ENCODE data around the gene DESI2.
"Not testable (repeated sequence)": the region's sequence is repeated elsewhere in the genome, so short reads cannot be mapped to it uniquely, and the experiment has no call there.

Gene DESI2

GRCh38 chr1:244739140-244739539, 86.2 kb downstream of the DESI2 start:
- H3K27ac ChIP-seq (ENCODE audit: extremely low read depth, low read depth, low read length); POLR2A ChIA-PET; H3K9me3 ChIP-seq (ENCODE audit: control insufficient read depth, insufficient read depth, low read depth, low read length); H3K4me1 ChIP-seq (ENCODE audit: control insufficient read depth, insufficient read depth, low read length); H3K36me3 ChIP-seq (ENCODE audit: control insufficient read depth in 2 of 2, insufficient read depth in 1 of 2, low read length in 2 of 2); H3K4me3 ChIP-seq (ENCODE audit: low read depth, low read length): not testable (repeated sequence)
- CTCF ChIA-PET: interaction anchor here (0.7 kb wide), 1 partner anchor 256 kb away, joined by 3 read pairs; no protein-coding TSS in a partner anchor
- peak; percentile 96 for TF ChIP-seq ZNF121 (tag by site-specific recombination; IDR thresholded peaks at IDR 0.05)

DNA sequence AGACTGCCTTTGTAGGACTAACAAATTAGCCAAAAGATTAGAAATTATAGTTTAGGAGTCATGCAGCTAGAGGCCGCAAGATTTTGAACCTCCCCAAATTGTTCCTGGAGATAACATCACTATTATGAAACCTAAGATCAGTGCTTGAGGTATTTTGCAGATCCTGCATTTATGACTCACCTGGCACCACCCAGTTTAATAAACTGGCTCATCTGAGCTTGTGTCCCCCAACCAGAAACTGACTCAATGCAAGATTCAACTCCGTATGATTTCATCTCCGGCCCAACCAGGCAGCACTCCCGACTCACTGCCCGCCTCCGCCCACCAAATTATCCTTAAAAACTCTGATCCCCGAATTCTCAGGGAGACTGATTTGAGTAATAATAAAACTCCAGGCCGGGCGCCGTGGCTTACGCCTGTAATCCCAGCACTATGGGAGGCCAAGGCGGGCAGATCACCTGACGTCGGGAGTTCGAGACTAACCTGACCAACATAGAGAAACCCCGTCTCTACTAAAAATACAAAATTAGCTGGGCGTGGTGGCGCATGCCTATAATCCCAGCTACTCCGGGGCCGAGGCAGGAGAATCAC, 87.2 kb downstream of the DESI2 start:
- H3K4me1 ChIP-seq (ENCODE audit: control insufficient read depth, insufficient read depth, low read length); H3K27ac ChIP-seq (ENCODE audit: extremely low read depth, low read depth, low read length); POLR2A ChIA-PET; H3K4me3 ChIP-seq (ENCODE audit: low read depth, low read length); H3K36me3 ChIP-seq (ENCODE audit: control insufficient read depth in 2 of 2, insufficient read depth in 1 of 2, low read length in 2 of 2); H3K9me3 ChIP-seq (ENCODE audit: control insufficient read depth, insufficient read depth, low read depth, low read length): not testable (repeated sequence)
- CTCF ChIA-PET: interaction anchor here (0.6 to 1.1 kb wide), 6 partner anchors 13 to 394 kb away, joined by 3 to 4 read pairs (median 3); no protein-coding TSS in a partner anchor
- TF ChIP-seq SP7 (tag by site-specific recombination; IDR thresholded peaks at IDR 0.05) (peak; percentile 51; the same call in 1 of the 2 replicates), KLF8 (tag by site-specific recombination; IDR thresholded peaks at IDR 0.05) (0 out of 2 replicates have a peak, but pooled peaks have one; percentile 19), KLF1 (tag by site-specific recombination; IDR thresholded peaks at IDR 0.05) (0 out of 2 replicates have a peak, but pooled peaks have one; percentile 10)
- TF ChIP-seq, protein P1, sequence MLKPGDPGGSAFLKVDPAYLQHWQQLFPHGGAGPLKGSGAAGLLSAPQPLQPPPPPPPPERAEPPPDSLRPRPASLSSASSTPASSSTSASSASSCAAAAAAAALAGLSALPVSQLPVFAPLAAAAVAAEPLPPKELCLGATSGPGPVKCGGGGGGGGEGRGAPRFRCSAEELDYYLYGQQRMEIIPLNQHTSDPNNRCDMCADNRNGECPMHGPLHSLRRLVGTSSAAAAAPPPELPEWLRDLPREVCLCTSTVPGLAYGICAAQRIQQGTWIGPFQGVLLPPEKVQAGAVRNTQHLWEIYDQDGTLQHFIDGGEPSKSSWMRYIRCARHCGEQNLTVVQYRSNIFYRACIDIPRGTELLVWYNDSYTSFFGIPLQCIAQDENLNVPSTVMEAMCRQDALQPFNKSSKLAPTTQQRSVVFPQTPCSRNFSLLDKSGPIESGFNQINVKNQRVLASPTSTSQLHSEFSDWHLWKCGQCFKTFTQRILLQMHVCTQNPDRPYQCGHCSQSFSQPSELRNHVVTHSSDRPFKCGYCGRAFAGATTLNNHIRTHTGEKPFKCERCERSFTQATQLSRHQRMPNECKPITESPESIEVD (tag by site-specific recombination; IDR thresholded peaks at IDR 0.05): peak; percentile 23; the same call in 1 of the 2 replicates

GRCh38 chr1:244741692-244742091, 88.8 kb downstream of the DESI2 start:
- no peaks in the 10 kb centered on the region for H3K4me1 ChIP-seq (ENCODE audit: control insufficient read depth, insufficient read depth, low read length)
- H3K4me3 ChIP-seq (ENCODE audit: low read depth, low read length): no peak overlapping the region
- no peaks in the 10 kb centered on the region for H3K36me3 ChIP-seq (ENCODE audit: control insufficient read depth in 2 of 2, insufficient read depth in 1 of 2, low read length in 2 of 2)
- POLR2A ChIA-PET: no interaction called here
- no peak for TF ChIP-seq ZNF24 (tag by site-specific recombination; IDR thresholded peaks at IDR 0.05)
- peak; percentile 63; the same call in 1 of the 2 replicates for TF ChIP-seq ZNF121 (tag by site-specific recombination; IDR thresholded peaks at IDR 0.05)
- H3K27ac ChIP-seq (ENCODE audit: extremely low read depth, low read depth, low read length): no peak overlapping the region
- no peaks in the 10 kb centered on the region for H3K9me3 ChIP-seq (ENCODE audit: control insufficient read depth, insufficient read depth, low read depth, low read length)
- CTCF ChIA-PET: interaction anchor here (1.1 kb wide), 1 partner anchor 138 kb away, joined by 3 read pairs; no protein-coding TSS in a partner anchor

GRCh38 chr1:244749230-244750016, 96.5 kb downstream of the DESI2 start:
- no peak overlapping the region for H3K27ac ChIP-seq (ENCODE audit: extremely low read depth, low read depth, low read length)
- POLR2A ChIA-PET: no interaction called here
- no peaks in the 10 kb centered on the region for H3K4me1 ChIP-seq (ENCODE audit: control insufficient read depth, insufficient read depth, low read length)
- no peak overlapping the region for H3K4me3 ChIP-seq (ENCODE audit: low read depth, low read length)
- no peaks in the 10 kb centered on the region for H3K9me3 ChIP-seq (ENCODE audit: control insufficient read depth, insufficient read depth, low read depth, low read length)
- CTCF ChIA-PET: no interaction called here
- H3K36me3 ChIP-seq (ENCODE audit: control insufficient read depth in 2 of 2, insufficient read depth in 1 of 2, low read length in 2 of 2): no peaks in the 10 kb centered on the region
- TF ChIP-seq ZNF416 (tag by site-specific recombination; IDR thresholded peaks at IDR 0.05): no peak
- peak; percentile 94 for TF ChIP-seq ZNF548 (tag by site-specific recombination; IDR thresholded peaks at IDR 0.05)
- peak; percentile 58 for TF ChIP-seq SCRT2 (tag by site-specific recombination; IDR thresholded peaks at IDR 0.05)

DNA sequence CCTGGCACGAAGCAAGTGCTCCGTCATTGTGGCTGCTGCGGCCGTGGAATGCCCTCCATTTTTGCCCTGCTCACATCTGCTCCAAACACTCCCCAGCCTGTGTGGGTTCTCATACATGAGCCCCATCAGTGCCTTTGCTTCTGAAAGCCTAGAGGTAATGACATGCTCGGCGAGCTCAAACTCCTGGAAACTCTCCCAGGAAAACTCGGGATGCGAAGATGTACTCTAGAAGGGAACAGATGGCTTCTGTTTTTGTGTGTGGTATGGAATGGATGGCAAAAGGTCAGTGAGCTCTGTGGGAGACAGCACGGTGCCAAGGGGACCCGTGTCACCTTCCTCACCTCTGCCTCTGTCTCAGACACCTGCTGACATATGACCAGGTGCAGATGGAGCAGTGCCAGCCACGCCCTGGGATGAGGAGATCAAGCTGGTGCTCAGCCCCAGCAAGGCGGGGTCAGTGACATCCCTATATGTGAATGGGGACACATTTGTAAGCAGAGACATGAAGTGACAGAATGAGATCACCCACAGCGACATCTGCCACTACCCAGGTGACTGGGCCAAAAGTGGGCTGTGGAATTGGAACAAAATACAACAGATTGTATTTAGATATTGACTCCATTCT, 98.5 kb downstream of the DESI2 start:
- Histone ChIP-seq H3K36me3 (ENCODE audit: control insufficient read depth in 2 of 2, insufficient read depth in 1 of 2, low read length in 2 of 2) (no peaks in the 10 kb centered on the region), H3K27ac (ENCODE audit: extremely low read depth, low read depth, low read length) (no peak overlapping the region), H3K4me3 (ENCODE audit: low read depth, low read length) (no peak overlapping the region), H3K9me3 (ENCODE audit: control insufficient read depth, insufficient read depth, low read depth, low read length) (no peaks in the 10 kb centered on the region), H3K4me1 (ENCODE audit: control insufficient read depth, insufficient read depth, low read length) (peaks cover 4% of the 10 kb centered on the region; the same call in 1 of the 2 replicates)
- ChIA-PET CTCF (interaction anchor here (0.7 kb wide), 1 partner anchor 45 kb away, joined by 3 read pairs; no protein-coding TSS in a partner anchor), POLR2A (no interaction called here)
- TF ChIP-seq ZNF266 (tag by site-specific recombination; IDR thresholded peaks at IDR 0.05; ENCODE audit: low read depth) (no peak), MEIS1 (CRISPR knock-in tag; IDR thresholded peaks at IDR 0.05; ENCODE audit: borderline replicate concordance) (no peak), ZNF48 (tag by site-specific recombination; IDR thresholded peaks at IDR 0.05) (no peak), REPIN1 (tag by site-specific recombination; IDR thresholded peaks at IDR 0.05; ENCODE audit: low read depth) (no peak), ZNF629 (tag by site-specific recombination; IDR thresholded peaks at IDR 0.05) (no peak), ZNF670 (tag by site-specific recombination; IDR thresholded peaks at IDR 0.05; ENCODE audit: low read depth) (no peak), ZNF645 (tag by site-specific recombination; IDR thresholded peaks at IDR 0.05) (no peak), SALL2 (tag by site-specific recombination; IDR thresholded peaks at IDR 0.05; ENCODE audit: borderline replicate concordance) (no peak)
- TF ChIP-seq, protein P2, sequence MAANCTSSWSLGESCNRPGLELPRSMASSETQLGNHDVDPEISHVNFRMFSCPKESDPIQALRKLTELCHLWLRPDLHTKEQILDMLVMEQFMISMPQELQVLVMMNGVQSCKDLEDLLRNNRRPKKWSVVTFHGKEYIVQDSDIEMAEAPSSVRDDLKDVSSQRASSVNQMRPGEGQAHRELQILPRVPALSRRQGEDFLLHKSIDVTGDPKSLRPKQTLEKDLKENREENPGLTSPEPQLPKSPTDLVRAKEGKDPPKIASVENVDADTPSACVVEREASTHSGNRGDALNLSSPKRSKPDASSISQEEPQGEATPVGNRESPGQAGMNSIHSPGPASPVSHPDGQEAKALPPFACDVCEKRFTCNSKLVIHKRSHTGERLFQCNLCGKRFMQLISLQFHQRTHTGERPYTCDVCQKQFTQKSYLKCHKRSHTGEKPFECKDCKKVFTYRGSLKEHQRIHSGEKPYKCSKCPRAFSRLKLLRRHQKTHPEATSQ (tag by site-specific recombination; IDR thresholded peaks at IDR 0.05): no peak

All from HEK293 (cell line).